HepG2 (cell line): ENCODE measurements around the gene ASB9. TPM values are rescaled to one million over a fixed set of nuclear protein-coding genes. Genes with fewer than 3 reads are reported as not detected.

Experiments used
- ATAC-seq: fragments of 200-7000 bp; cut with Tn5 transposase; 3 replicates; pipeline ENCODE4 v1.9.1; 2020; ENCODE audit warnings: mild to moderate bottlenecking, moderate library complexity
- BruUV-seq: library from RNA; stranded (reverse); fragments of 400-500 nt; replicated peaks from 2 replicates; lab custom pipeline; 2021; lab: Mats Ljungman, UMichigan
- CTCF ChIA-PET: fragments of 300-600 bp; formaldehyde crosslinking; extraction: SDS; loops from one replicate; lab custom pipeline; 2021; ENCODE audit warnings: low total read pairs, inconsistent platforms, low intra/inter-chr PET ratio; lab: Yijun Ruan, JAX
- POLR2A ChIA-PET: fragments of 350-600 bp; sonication (Branson Sonifier 250); formaldehyde crosslinking; loops from one replicate; lab custom pipeline; 2020; ENCODE audit warnings: antibody characterized with exemption, inconsistent platforms; lab: Yijun Ruan, JAX
- DNase-seq: peaks from one replicate; pipeline ENCODE4 v3.0.0-alpha.2; 2015; ENCODE audit warnings: low spot score
- FAIRE-seq: peaks from 3 replicates; lab custom pipeline; 2011; peaks lifted over from hg19 to GRCh38; lab: Jason Lieb, UNC
- H2AFZ ChIP-seq: one replicate; pipeline ENCODE4 v1.6.1; 2011; ENCODE audit warnings: low read length, inconsistent platforms
- H3K27ac ChIP-seq: fragments of 300-600 bp; 3 replicates; pipeline ENCODE4 v1.8.0; 2011; ENCODE audit warnings: mixed run types, mild to moderate bottlenecking, mixed read lengths, low read length, inconsistent platforms; ENCODE audit not compliant: insufficient read depth; ENCODE audit errors: extremely low read length
- H3K27me3 ChIP-seq, 2 experiments: fragments of 200-600 bp in 1 of 2; 2 replicates in 1 of 2; 3 replicates in 1 of 2; pipeline versions ENCODE4 v1.6.0 to v1.8.0; 2011; ENCODE audit warnings: low read length in 2 of 2, mild to moderate bottlenecking in 2 of 2, moderate library complexity in 2 of 2, inconsistent platforms in 1 of 2; ENCODE audit not compliant: insufficient read depth in 2 of 2, control insufficient read depth in 1 of 2
- H3K36me3 ChIP-seq, 2 experiments: fragments of 200-600 bp in 1 of 2; replicated peaks in 1 of 2; 2 replicates in 1 of 2; 3 replicates in 1 of 2; pipeline versions ENCODE4 v1.5.1 to v1.8.0; 2011; ENCODE audit warnings: low read length in 2 of 2, inconsistent platforms in 1 of 2; ENCODE audit not compliant: insufficient read depth in 2 of 2, control insufficient read depth in 1 of 2
- H3K4me1 ChIP-seq: 2 replicates; pipeline ENCODE4 v1.5.1; 2012; ENCODE audit warnings: low read length, inconsistent platforms; ENCODE audit not compliant: insufficient read depth
- H3K4me2 ChIP-seq: 2 replicates; pipeline ENCODE4 v1.6.0; 2011; ENCODE audit warnings: low read depth, low read length, inconsistent platforms
- H3K4me3 ChIP-seq, 3 experiments: fragments of 200-600 bp in 1 of 3; sonication (generic), shearing (Covaris generic) in 1 of 3; replicated peaks in 1 of 3; 2 replicates each; pipeline ENCODE4 v1.5.1; 2011 to 2016; ENCODE audit warnings: low read length in 3 of 3, inconsistent platforms in 2 of 3, low read depth in 2 of 3, mild to moderate bottlenecking in 2 of 3, control low read depth in 1 of 3, mixed read lengths in 1 of 3; ENCODE audit not compliant: insufficient read depth in 1 of 3
- H3K79me2 ChIP-seq: one replicate; pipeline ENCODE4 v1.6.1; 2011; ENCODE audit warnings: low read length, inconsistent platforms; ENCODE audit not compliant: insufficient read depth
- H3K9ac ChIP-seq: 2 replicates; pipeline ENCODE4 v1.6.0; 2011; ENCODE audit warnings: mild to moderate bottlenecking, low read depth, low read length, inconsistent platforms; ENCODE audit not compliant: insufficient read depth
- H3K9me3 ChIP-seq: 2 replicates; pipeline ENCODE4 v1.5.1; 2012; ENCODE audit warnings: mild to moderate bottlenecking, low read length
- H4K20me1 ChIP-seq: 2 replicates; pipeline ENCODE4 v1.6.0; 2011; ENCODE audit warnings: inconsistent platforms, mild to moderate bottlenecking, low read length, moderate library complexity; ENCODE audit not compliant: insufficient read depth
- MXI1 ChIP-seq: IDR thresholded peaks from 3 replicates; pipeline ENCODE4 v1.6.1; 2012; ENCODE audit warnings: low read depth, low read length, inconsistent platforms, borderline replicate concordance
- NCOA5 ChIP-seq: sonication (generic); formaldehyde crosslinking; IDR thresholded peaks from 2 replicates; pipeline ENCODE4 v1.4.0; 2020; ENCODE audit warnings: missing genetic modification reagents
- PAF1 ChIP-seq: IDR thresholded peaks from 2 replicates; pipeline ENCODE4 v1.6.1; 2016; ENCODE audit warnings: missing genetic modification reagents, missing compliant biosample characterization
- RAD51 ChIP-seq: fragments of 450-650 bp; IDR thresholded peaks from 2 replicates; pipeline ENCODE4 v1.6.1; 2016; ENCODE audit warnings: borderline replicate concordance
- RFX1 ChIP-seq: fragments of 450-650 bp; IDR thresholded peaks from 2 replicates; pipeline ENCODE4 v1.6.1; 2017
- SMAD1 ChIP-seq: sonication (generic); formaldehyde crosslinking; IDR thresholded peaks from 2 replicates; pipeline ENCODE4 v1.4.0; 2020; ENCODE audit warnings: missing genetic modification reagents, low read depth, mild to moderate bottlenecking, borderline replicate concordance
- ZBTB33 ChIP-seq: sonication (generic); formaldehyde crosslinking; IDR thresholded peaks from 2 replicates; pipeline ENCODE4 v1.4.0; 2020; ENCODE audit warnings: missing genetic modification reagents
- ZNF646 ChIP-seq: sonication (generic); formaldehyde crosslinking; IDR thresholded peaks from 2 replicates; pipeline ENCODE4 v1.9.0; 2021; ENCODE audit warnings: mild to moderate bottlenecking, missing genetic modification reagents
- WGBS: methylation state at CpG from one replicate; pipeline ENCODE4 v1.1.6; 2017; ENCODE audit warnings: low lambda C conversion rate; 5-methylcytosine and 5-hydroxymethylcytosine counted together
- in situ Hi-C: cut with HindIII; loops from 2 replicates; pipeline ENCODE4 v1.10.0; 2017; ENCODE audit warnings: low pct_unique_long_range_greater_than_20kb; ENCODE audit not compliant: extremely low pct_ligation_motif_present
- intact Hi-C: fragments of 100-400 bp; cut with micrococcal nuclease; formaldehyde crosslinking; loops from one replicate; pipeline ENCODE4 v1.10.0; 2022; ENCODE audit not compliant: unreplicated experiment
- polyA plus RNA-seq, 8 experiments: library from polyadenylated mRNA; depleted of rRNA in 3 of 8; stranded (reverse) in 7 of 8; unstranded in 1 of 8; fragments of >200 nt; fragmentation: Illumina TruSeq in 4 of 8; extraction: Trizol in 4 of 8; gene quantifications; 2 replicates each; pipeline versions ENCODE4 v1.2.1 to v1.2.3, GENCODE V29; 2011 to 2016; ENCODE audit warnings: low read depth in 4 of 8, missing spikeins in 1 of 8, mixed read lengths in 1 of 8; ENCODE audit not compliant: insufficient read depth in 1 of 8
- total RNA-seq, 5 experiments: library from RNA; depleted of rRNA; stranded (reverse); fragments of >200 nt; fragmentation: Illumina TruSeq; extraction: Trizol; gene quantifications; 2 replicates each; pipeline ENCODE4 v1.2.3, GENCODE V29; 2016; ENCODE audit warnings: low read depth in 1 of 5
- TF ChIP-seq, protein P1 (sequence below): sonication (generic); formaldehyde crosslinking; IDR thresholded peaks from 2 replicates; pipeline ENCODE4 v1.4.0; 2020; ENCODE audit warnings: low read depth, mild to moderate bottlenecking, missing genetic modification reagents

Gene ASB9
- total and polyA plus RNA-seq, 2 of the 13 experiments (the other 11 are each of a cell fraction or from before 2014, with no cell fraction given) = 4.2 to 13.8 TPM

DNA sequence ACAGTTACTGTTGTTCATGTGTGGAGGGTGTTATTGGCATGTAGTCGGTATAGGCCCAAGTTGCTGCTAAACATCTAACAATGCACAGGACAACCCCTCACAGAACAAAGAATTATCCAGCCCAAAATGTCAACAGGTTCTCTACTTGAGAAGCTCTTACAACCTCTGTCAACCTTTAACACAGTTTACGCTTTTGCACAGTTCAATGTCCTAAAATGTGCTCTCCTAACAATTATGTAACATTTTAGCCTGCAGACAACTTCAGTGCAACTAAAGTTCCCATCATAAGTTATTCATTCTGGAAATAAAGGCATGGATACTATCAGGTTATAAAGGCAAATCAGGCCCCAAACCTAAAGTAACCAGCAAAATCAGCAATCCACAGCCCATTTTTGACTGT is 66.2 kb downstream of the ASB9 start:
- BruUV-seq = no TSS peak
- Histone ChIP-seq H3K4me2 (no peak overlapping the region), H3K4me3 (no peak overlapping the region), H3K36me3 (no peaks in the 10 kb centered on the region), H4K20me1 (no peaks in the 10 kb centered on the region), H3K27me3 (no peaks in the 10 kb centered on the region), H3K4me1 (no peaks in the 10 kb centered on the region), H3K9ac (no peak overlapping the region), H3K9me3 (no peaks in the 10 kb centered on the region), H3K27ac (no peak overlapping the region), H3K79me2 (no peaks in the 10 kb centered on the region)
- CTCF ChIA-PET = no interaction called here
- no peak for ATAC-seq
- no peak for DNase-seq
- in situ Hi-C loops = no loop called here
- no peak for TF ChIP-seq NCOA5
- TF ChIP-seq PAF1 (CRISPR knock-in tag) = no peak
- no peak for TF ChIP-seq ZNF646
- no peak for TF ChIP-seq RAD51
- no peak for TF ChIP-seq SMAD1 (CRISPR knock-in tag)
- no peak for TF ChIP-seq ZBTB33 (CRISPR knock-in tag)
- TF ChIP-seq, protein P1, sequence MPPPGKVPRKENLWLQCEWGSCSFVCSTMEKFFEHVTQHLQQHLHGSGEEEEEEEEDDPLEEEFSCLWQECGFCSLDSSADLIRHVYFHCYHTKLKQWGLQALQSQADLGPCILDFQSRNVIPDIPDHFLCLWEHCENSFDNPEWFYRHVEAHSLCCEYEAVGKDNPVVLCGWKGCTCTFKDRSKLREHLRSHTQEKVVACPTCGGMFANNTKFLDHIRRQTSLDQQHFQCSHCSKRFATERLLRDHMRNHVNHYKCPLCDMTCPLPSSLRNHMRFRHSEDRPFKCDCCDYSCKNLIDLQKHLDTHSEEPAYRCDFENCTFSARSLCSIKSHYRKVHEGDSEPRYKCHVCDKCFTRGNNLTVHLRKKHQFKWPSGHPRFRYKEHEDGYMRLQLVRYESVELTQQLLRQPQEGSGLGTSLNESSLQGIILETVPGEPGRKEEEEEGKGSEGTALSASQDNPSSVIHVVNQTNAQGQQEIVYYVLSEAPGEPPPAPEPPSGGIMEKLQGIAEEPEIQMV (CRISPR knock-in tag) = no peak
- no peak for TF ChIP-seq RFX1
- no peak for TF ChIP-seq MXI1
- TF ChIP-seq, all 625 proteins: peak for 0
- intact Hi-C loops = no loop called here
- POLR2A ChIA-PET = no interaction called here
- WGBS = 0% methylated on average over 1 of the region's 2 CpGs
- no peak overlapping the region for H2AFZ ChIP-seq
- FAIRE-seq = no peak
